Activated naive CD4-positive, alpha-beta T cell treated with Interleukin-2 at 50 U/mL for 16 hours (primary cell): ENCODE data around the gene MINDY1.

ENCODE experiments used
- DNase-seq: peaks from one replicate; pipeline ENCODE4 v3.0.0-alpha.2; 2020

MINDY1 gene

DNA sequence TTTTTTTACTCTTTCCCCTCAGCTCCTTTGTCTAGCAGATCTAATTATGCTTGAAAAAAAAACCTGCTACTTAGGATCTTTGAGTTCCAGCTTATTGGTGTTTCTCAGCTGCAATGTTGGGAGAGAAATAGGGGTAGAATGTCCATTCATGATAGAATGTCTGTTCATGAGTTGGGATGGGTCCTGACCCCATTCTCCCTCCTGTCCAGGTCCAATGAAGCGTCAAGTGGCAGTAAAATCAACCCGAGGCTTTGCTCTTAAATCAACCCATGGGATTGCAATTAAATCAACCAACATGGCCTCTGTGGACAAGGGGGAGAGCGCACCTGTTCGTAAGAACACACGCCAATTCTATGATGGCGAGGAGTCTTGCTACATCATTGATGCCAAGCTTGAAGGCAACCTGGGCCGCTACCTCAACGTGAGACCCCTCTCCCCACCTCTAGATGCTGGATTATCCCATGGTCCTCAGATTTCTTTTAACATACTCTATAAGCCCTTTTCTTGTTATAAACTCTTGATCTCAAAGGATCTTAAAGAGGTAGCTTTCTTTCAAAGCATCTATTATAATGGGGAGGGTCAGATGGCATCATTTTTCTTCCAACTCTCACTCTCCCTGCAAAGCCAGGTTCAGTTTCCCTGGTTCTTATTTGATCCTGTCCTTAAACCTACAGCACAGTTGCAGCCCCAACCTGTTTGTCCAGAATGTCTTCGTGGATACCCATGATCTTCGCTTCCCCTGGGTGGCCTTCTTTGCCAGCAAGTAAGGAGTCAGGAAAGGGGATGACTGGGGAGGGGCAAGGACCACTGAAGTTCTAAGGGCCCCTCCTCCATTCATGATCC lies 43.2 kb downstream of the MINDY1 start:
- no peak for DNase-seq

DNA sequence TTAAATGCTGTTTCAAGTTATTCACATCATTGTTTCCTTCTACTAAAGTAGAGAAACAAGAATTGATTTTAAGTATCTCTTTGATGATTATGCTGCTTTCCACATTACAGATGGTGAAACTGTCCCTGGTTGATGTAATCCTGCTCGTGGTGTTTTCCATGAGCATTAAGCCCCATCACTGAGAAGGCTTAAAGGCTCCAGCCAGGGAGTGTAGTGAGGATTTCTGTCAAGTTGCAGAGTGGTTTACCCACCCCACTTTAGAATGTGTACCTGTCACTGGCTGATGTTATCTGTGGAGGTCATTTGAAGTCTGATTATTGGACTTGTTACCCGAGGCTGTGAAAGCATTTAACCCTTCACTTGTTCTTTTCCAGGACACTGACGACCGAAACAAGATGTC lies 44.9 kb downstream of the MINDY1 start:
- no peak for DNase-seq

GRCh38 chr1:150960646-150961045 lies 46.1 kb downstream of the MINDY1 start:
- DNase-seq: no peak

GRCh38 chr1:150957666-150958065 lies 49.0 kb downstream of the MINDY1 start:
- no peak for DNase-seq

DNA sequence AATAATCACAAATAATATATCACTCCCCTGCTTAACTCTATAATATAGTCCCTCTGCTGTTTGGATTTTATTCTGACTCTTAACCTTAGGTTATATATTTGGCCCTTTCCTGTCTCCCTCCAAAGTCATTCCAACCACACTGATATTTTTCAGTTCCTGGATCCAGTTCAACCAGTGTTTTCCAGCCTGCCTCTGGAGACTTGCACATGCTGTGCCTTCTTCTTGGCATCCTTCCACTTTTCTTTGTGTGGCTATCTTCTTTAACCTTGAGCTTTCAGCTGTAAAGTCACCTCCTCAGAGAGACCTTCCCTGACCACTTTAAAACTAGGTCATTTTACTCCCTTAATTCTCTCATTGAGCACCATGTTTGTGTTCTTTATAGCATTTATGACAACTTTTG lies 51.4 kb downstream of the MINDY1 start:
- no peak for DNase-seq

DNA sequence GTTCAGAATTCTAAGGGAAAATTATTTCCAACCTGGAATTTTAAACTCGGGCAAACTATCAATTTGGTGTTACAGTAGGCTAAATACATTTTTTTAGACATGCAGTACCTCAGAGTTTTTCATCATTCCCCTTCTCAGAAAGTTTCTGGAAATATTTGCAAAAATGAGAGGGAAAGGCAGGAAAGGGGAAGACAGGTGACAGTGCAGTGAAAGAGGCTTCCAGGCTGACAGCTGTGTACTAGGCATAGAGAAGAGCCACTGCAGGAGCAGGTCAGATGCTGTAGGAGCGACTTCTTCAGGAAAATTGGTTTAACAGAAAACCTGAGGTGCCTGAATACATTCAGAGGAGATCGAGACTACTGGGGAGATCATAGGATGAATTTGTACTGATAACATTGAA lies 52.0 kb downstream of the MINDY1 start:
- DNase-seq: no peak
